Lower lobe of right lung (tissue), 2 donors: ENCODE results near the gene HDAC4. TPM values are rescaled to one million over a fixed set of nuclear protein-coding genes. Genes with fewer than 3 reads are reported as not detected.
A peak's percentile ranks its signal among the peaks of the same experiment; 100 is the strongest.

Experiments
- ATAC-seq, 2 donors: fragments of 200-7000 bp; cut with Tn5 transposase; one replicate each; pipeline ENCODE4 v1.9.1; 2020 to 2022; ENCODE audit warnings: mild to moderate bottlenecking in 2 of 2, moderate library complexity in 2 of 2
- DNase-seq: peaks from one replicate; pipeline ENCODE4 v3.0.0-alpha.2; 2020
- H3K27ac ChIP-seq: fragments of 200-600 bp; one replicate; pipeline ENCODE4 v1.8.0; 2022
- H3K27me3 ChIP-seq: fragments of 200-600 bp; one replicate; pipeline ENCODE4 v1.8.0; 2022; ENCODE audit warnings: low read depth
- H3K36me3 ChIP-seq: fragments of 200-600 bp; one replicate; pipeline ENCODE4 v1.8.0; 2022; ENCODE audit warnings: mild to moderate bottlenecking
- H3K4me1 ChIP-seq: fragments of 200-600 bp; one replicate; pipeline ENCODE4 v1.8.0; 2022
- H3K4me3 ChIP-seq: fragments of 200-600 bp; one replicate; pipeline ENCODE4 v1.8.0; 2022; ENCODE audit warnings: mild to moderate bottlenecking
- H3K9me3 ChIP-seq: fragments of 200-600 bp; one replicate; pipeline ENCODE4 v1.8.0; 2022
- CTCF ChIP-seq: fragments of 200-600 bp; IDR thresholded peaks from one replicate; pipeline ENCODE4 v1.8.0; 2022; ENCODE audit warnings: antibody characterized with exemption, mild to moderate bottlenecking
- intact Hi-C: fragments of 100-400 bp; cut with DNase I; formaldehyde crosslinking; loops from one replicate; pipeline ENCODE4 v1.11.0; 2022
- total RNA-seq: library from RNA; stranded (reverse); fragmentation: NEBNext Ultra II Directional; extraction: Animal tissue kit (Norgen Biotek cat#: 25700); gene quantifications from one replicate; pipeline ENCODE4 v1.2.1, GENCODE V29; 2021
- donor health status: DM: no; HTN: yes; CAD: no; lungs with severe emphysema.

The HDAC4 gene
- total RNA-seq, 1 donor from 2014 or later = 44.9 TPM

- no peak for ATAC-seq
- no peaks in the 10 kb centered on the region for H3K27me3 ChIP-seq
- peaks cover 60% of the 10 kb centered on the region for H3K4me1 ChIP-seq
- no peak for DNase-seq
- H3K4me3 ChIP-seq = no peak overlapping the region
- no peaks in the 10 kb centered on the region for H3K9me3 ChIP-seq
- no peak for TF ChIP-seq CTCF
- intact Hi-C loops = no loop called here
- no peaks in the 10 kb centered on the region for H3K36me3 ChIP-seq
- H3K27ac ChIP-seq = no peak overlapping the region
These were observed 145.0 kb downstream of the HDAC4 start for GRCh38 chr2:239255628-239256349.

GRCh38 chr2:239255218-239255617 lies 145.6 kb downstream of the HDAC4 start:
- TF ChIP-seq CTCF = no peak
- H3K27me3 ChIP-seq = no peaks in the 10 kb centered on the region
- H3K4me1 ChIP-seq = peaks cover 56% of the 10 kb centered on the region
- DNase-seq = no peak
- no peaks in the 10 kb centered on the region for H3K36me3 ChIP-seq
- H3K9me3 ChIP-seq = no peaks in the 10 kb centered on the region
- no peak overlapping the region for H3K4me3 ChIP-seq
- no peak for ATAC-seq
- H3K27ac ChIP-seq = no peak overlapping the region
- intact Hi-C loops = no loop called here

GRCh38 chr2:239253701-239254436 lies 147.0 kb downstream of the HDAC4 start:
- H3K4me3 ChIP-seq = no peak overlapping the region
- TF ChIP-seq CTCF = no peak
- peaks cover 56% of the 10 kb centered on the region for H3K4me1 ChIP-seq
- H3K9me3 ChIP-seq = no peaks in the 10 kb centered on the region
- H3K27ac ChIP-seq = peak overlapping the region; percentile 39
- H3K36me3 ChIP-seq = no peaks in the 10 kb centered on the region
- H3K27me3 ChIP-seq = no peaks in the 10 kb centered on the region
- DNase-seq (no peak), ATAC-seq (peak in 1 of 2 donors; percentile 30)
- intact Hi-C loops = no loop called here

GRCh38 chr2:239253264-239253663 lies 147.6 kb downstream of the HDAC4 start:
- DNase-seq = no peak
- peak overlapping the region; percentile 39 for H3K27ac ChIP-seq
- H3K27me3 ChIP-seq = no peaks in the 10 kb centered on the region
- peaks cover 55% of the 10 kb centered on the region for H3K4me1 ChIP-seq
- no peaks in the 10 kb centered on the region for H3K9me3 ChIP-seq
- ATAC-seq = peak; percentile 3 to 28
- no peak for TF ChIP-seq CTCF
- H3K4me3 ChIP-seq = no peak overlapping the region
- intact Hi-C loops = no loop called here
- no peaks in the 10 kb centered on the region for H3K36me3 ChIP-seq

- H3K36me3 ChIP-seq = no peaks in the 10 kb centered on the region
- intact Hi-C loops = no loop called here
- H3K4me3 ChIP-seq = no peak overlapping the region
- DNase-seq (peak; percentile 76), ATAC-seq (peak; percentile 45 to 61)
- H3K27ac ChIP-seq = peak overlapping the region; percentile 39
- no peak for TF ChIP-seq CTCF
- H3K9me3 ChIP-seq = no peaks in the 10 kb centered on the region
- H3K4me1 ChIP-seq = peaks cover 55% of the 10 kb centered on the region
- no peaks in the 10 kb centered on the region for H3K27me3 ChIP-seq
These were observed 148.0 kb downstream of the HDAC4 start for GRCh38 chr2:239252801-239253200.
